GM12878 (cell line): Measurements from ENCODE around the gene MAPKAPK2. TPM values are rescaled to one million over a fixed set of nuclear protein-coding genes. Genes with fewer than 3 reads are reported as not detected.

Experiments
- ATAC-seq: fragments of 200-7000 bp; cut with Tn5 transposase; 3 replicates; pipeline ENCODE4 v1.9.1; 2020; ENCODE audit warnings: mild to moderate bottlenecking, moderate library complexity
- BruUV-seq: library from RNA; stranded (reverse); fragments of 400-500 nt; replicated peaks from 2 replicates; lab custom pipeline; 2021; lab: Mats Ljungman, UMichigan
- CTCF ChIA-PET: fragments of 300-600 bp; sonication (Branson Sonifier 250); formaldehyde crosslinking; extraction: SDS; loops from one replicate; lab custom pipeline; 2021; ENCODE audit warnings: inconsistent platforms; lab: Yijun Ruan, JAX
- POLR2A ChIA-PET: fragments of 350-600 bp; formaldehyde crosslinking; extraction: SDS; loops from one replicate; lab custom pipeline; 2021; ENCODE audit warnings: inconsistent platforms; lab: Charles Lee
- RAD21 ChIA-PET: fragments of 300-600 bp; sonication (Branson Sonifier 250); formaldehyde crosslinking; loops from one replicate; lab custom pipeline; 2023; ENCODE audit warnings: antibody characterized with exemption; ENCODE audit not compliant: unreplicated experiment; lab: Charles Lee
- SMC1A ChIA-PET: fragments of 300-600 bp; sonication (Branson Sonifier 250); formaldehyde crosslinking; loops from one replicate; lab custom pipeline; 2023; ENCODE audit not compliant: unreplicated experiment, uncharacterized antibody; lab: Charles Lee
- DNase-seq: peaks from one replicate; pipeline ENCODE4 v3.0.0-alpha.2; 2011; ENCODE audit warnings: low read depth, low spot score
- FAIRE-seq: peaks from 3 replicates; lab custom pipeline; 2011; peaks lifted over from hg19 to GRCh38; lab: Jason Lieb, UNC
- H2AFZ ChIP-seq: 2 replicates; pipeline ENCODE4 v1.6.0; 2011; ENCODE audit warnings: low read depth, low read length, control low read depth; ENCODE audit not compliant: control insufficient read depth
- H3K27ac ChIP-seq: 2 replicates; pipeline ENCODE4 v1.5.1; 2011; ENCODE audit warnings: control low read depth; ENCODE audit not compliant: control insufficient read depth, insufficient read depth
- H3K27me3 ChIP-seq, 2 experiments: replicated peaks in 1 of 2; 2 replicates each; pipeline versions ENCODE4 v1.6.0 to v1.6.1; 2011; ENCODE audit warnings: low read length in 1 of 2; ENCODE audit not compliant: control insufficient read depth in 2 of 2, insufficient read depth in 2 of 2
- H3K36me3 ChIP-seq, 2 experiments: 2 replicates each; pipeline ENCODE4 v1.5.1; 2011; ENCODE audit warnings: low read length in 1 of 2; ENCODE audit not compliant: control insufficient read depth in 2 of 2, insufficient read depth in 2 of 2
- H3K4me1 ChIP-seq: 2 replicates; pipeline ENCODE4 v1.6.1; 2011; ENCODE audit warnings: mild to moderate bottlenecking, low read length, moderate library complexity, mixed read lengths; ENCODE audit not compliant: control insufficient read depth, insufficient read depth
- H3K4me2 ChIP-seq: 2 replicates; pipeline ENCODE4 v1.6.0; 2011; ENCODE audit warnings: control low read depth; ENCODE audit not compliant: control insufficient read depth, insufficient read depth
- H3K4me3 ChIP-seq: fragments of 200-600 bp; sonication (generic); 2 replicates; pipeline ENCODE4 v1.5.1; 2016
- H3K79me2 ChIP-seq: 2 replicates; pipeline ENCODE4 v1.6.0; 2011; ENCODE audit warnings: low read length; ENCODE audit not compliant: control insufficient read depth, insufficient read depth
- H3K9ac ChIP-seq: 2 replicates; pipeline ENCODE4 v1.8.0; 2011; ENCODE audit warnings: low read length, control low read depth, mixed read lengths; ENCODE audit not compliant: control insufficient read depth, insufficient read depth
- H3K9me3 ChIP-seq: replicated peaks from 3 replicates; pipeline ENCODE4 v1.5.1; 2011; ENCODE audit warnings: mild to moderate bottlenecking, low read length; ENCODE audit not compliant: control insufficient read depth, insufficient read depth
- H4K20me1 ChIP-seq: 2 replicates; pipeline ENCODE4 v1.6.0; 2011; ENCODE audit not compliant: control insufficient read depth, insufficient read depth
- BMI1 ChIP-seq: fragments of 450-650 bp; IDR thresholded peaks from 2 replicates; pipeline ENCODE4 v1.6.1; 2016; ENCODE audit warnings: mild to moderate bottlenecking, moderate library complexity, borderline replicate concordance
- MYB ChIP-seq: fragments of 150-350 bp; IDR thresholded peaks from 2 replicates; pipeline ENCODE4 v1.6.1; 2014; ENCODE audit warnings: mild to moderate bottlenecking, low read depth, low read length, borderline replicate concordance
- NR2F1 ChIP-seq: fragments of 450-650 bp; conservative IDR thresholded peaks from 2 replicates; pipeline ENCODE4 v1.6.1; 2017; ENCODE audit warnings: mild to moderate bottlenecking
- TAF1 ChIP-seq: IDR thresholded peaks from 2 replicates; pipeline ENCODE4 v1.6.1; 2011; ENCODE audit warnings: mild to moderate bottlenecking, low read depth, low read length, borderline replicate concordance
- ZBTB33 ChIP-seq: fragments of 450-650 bp; IDR thresholded peaks from 2 replicates; pipeline ENCODE4 v1.6.1; 2017; ENCODE audit warnings: mild to moderate bottlenecking
- ZNF217 ChIP-seq: fragments of 450-650 bp; IDR thresholded peaks from 2 replicates; pipeline ENCODE4 v1.6.1; 2017; ENCODE audit warnings: antibody characterized with exemption, mild to moderate bottlenecking
- ZNF592 ChIP-seq: fragments of 450-650 bp; IDR thresholded peaks from 2 replicates; pipeline ENCODE4 v1.6.1; 2017; ENCODE audit warnings: mild to moderate bottlenecking, moderate library complexity
- ZSCAN29 ChIP-seq: fragments of 450-650 bp; IDR thresholded peaks from 2 replicates; pipeline ENCODE4 v1.6.1; 2017; ENCODE audit warnings: mild to moderate bottlenecking, moderate library complexity
- WGBS: methylation state at CpG from one replicate; pipeline ENCODE4 v1.1.6; 2016; ENCODE audit warnings: low lambda C conversion rate; ENCODE audit not compliant: insufficient replicate concordance, insufficient coverage; ENCODE audit errors: missing lambda C conversion rate; 5-methylcytosine and 5-hydroxymethylcytosine counted together
- in situ Hi-C: fragments of 300-500 bp; cut with MboI; formaldehyde crosslinking; loops from 9 replicates; pipeline ENCODE4 v1.14.3; 2018; ENCODE audit warnings: mixed read lengths
- intact Hi-C: fragments of 100-400 bp; cut with micrococcal nuclease; formaldehyde crosslinking; loops from one replicate; pipeline ENCODE4 v1.14.2; 2022; ENCODE audit not compliant: unreplicated experiment
- polyA plus RNA-seq, 11 experiments: library from polyadenylated mRNA; depleted of rRNA in 4 of 11; unstranded in 6 of 11; stranded (reverse) in 5 of 11; fragments of >200 nt; fragmentation: Nextera tagmentation in 4 of 11; fragmentation: Illumina TruSeq in 1 of 11; extraction: Ambion mirVana in 4 of 11; extraction: Trizol in 1 of 11; gene quantifications; 1 replicate in 1 of 11; 2 replicates in 10 of 11; pipeline versions ENCODE4 v1.2.1 to v1.2.3, GENCODE V29; 2011 to 2016; ENCODE audit warnings: inconsistent platforms in 2 of 11, missing spikeins in 2 of 11, low read depth in 1 of 11
- total RNA-seq, 4 experiments: library from RNA; depleted of rRNA in 3 of 4; stranded (reverse); fragments of >200 nt in 3 of 4; fragmentation: Illumina TruSeq in 1 of 4; extraction: Trizol in 1 of 4; gene quantifications; 2 replicates each; pipeline versions ENCODE4 v1.2.1 to v1.2.3, GENCODE V29; 2013 to 2021
- TF ChIP-seq, protein P1 (sequence below): fragments of 450-650 bp; IDR thresholded peaks from 2 replicates; pipeline ENCODE4 v1.6.1; 2017; ENCODE audit warnings: antibody characterized with exemption, mild to moderate bottlenecking, moderate library complexity
- TF ChIP-seq, protein P2 (sequence below): fragments of 450-650 bp; IDR thresholded peaks from 2 replicates; pipeline ENCODE4 v1.6.1; 2014; ENCODE audit warnings: mild to moderate bottlenecking
- TF ChIP-seq, protein P3 (sequence below): fragments of 450-650 bp; IDR thresholded peaks from 2 replicates; pipeline ENCODE4 v1.6.1; 2016; ENCODE audit warnings: mild to moderate bottlenecking

MAPKAPK2 gene
- total and polyA plus RNA-seq, 10 of the 15 experiments (the other 5 are each of a cell fraction or from before 2014, with no cell fraction given) = 0.72 to 92.2 (median 49.3) TPM

GRCh38 chr1:206742719-206743383 is 58.1 kb downstream of the MAPKAPK2 start:
- ChIA-PET CTCF (interaction anchor here (0.6 to 3.9 kb wide), 9 partner anchors 8 to 240 kb away, joined by 3 to 91 read pairs (median 4); partner anchors contain the start of genes IL10 and IL19), RAD21 (interaction anchor here (1.0 to 5.1 kb wide), 8 partner anchors 8 to 188 kb away, joined by 3 to 227 read pairs (median 3); partner anchors contain the start of genes IL10 and IL19), POLR2A (interaction anchor here (0.6 to 1.7 kb wide), 5 partner anchors 23 to 173 kb away, joined by 3 to 5 read pairs (median 4); partner anchors contain the start of gene IL19), SMC1A (interaction anchor here (0.7 to 5.1 kb wide), 6 partner anchors 8 to 1790 kb away, joined by 3 to 264 read pairs (median 7); partner anchors contain the start of genes IL10 and IL19)
- in situ Hi-C loops (no loop called here), intact Hi-C loops (no loop called here)
- no peaks in the 10 kb centered on the region for H3K36me3 ChIP-seq
- no peaks in the 10 kb centered on the region for H3K27me3 ChIP-seq
- FAIRE-seq = no peak
- ATAC-seq = peak; percentile 2; the same call in 1 of the 3 replicates
- H2AFZ ChIP-seq = peak overlapping the region; percentile 70
- no peaks in the 10 kb centered on the region for H3K79me2 ChIP-seq
- H4K20me1 ChIP-seq = no peaks in the 10 kb centered on the region
- peak overlapping the region; percentile 79 for H3K27ac ChIP-seq
- H3K4me3 ChIP-seq = no peak overlapping the region
- no TSS peak for BruUV-seq
- peak overlapping the region; percentile 11; the same call in 1 of the 2 replicates for H3K9ac ChIP-seq
- peaks cover 68% of the 10 kb centered on the region for H3K4me1 ChIP-seq
- no peaks in the 10 kb centered on the region for H3K9me3 ChIP-seq
- 3% methylated on average over 13 of the region's 13 CpGs for WGBS
- peak overlapping the region; percentile 39 for H3K4me2 ChIP-seq
- DNase-seq = no peak
- TF ChIP-seq, protein P1, sequence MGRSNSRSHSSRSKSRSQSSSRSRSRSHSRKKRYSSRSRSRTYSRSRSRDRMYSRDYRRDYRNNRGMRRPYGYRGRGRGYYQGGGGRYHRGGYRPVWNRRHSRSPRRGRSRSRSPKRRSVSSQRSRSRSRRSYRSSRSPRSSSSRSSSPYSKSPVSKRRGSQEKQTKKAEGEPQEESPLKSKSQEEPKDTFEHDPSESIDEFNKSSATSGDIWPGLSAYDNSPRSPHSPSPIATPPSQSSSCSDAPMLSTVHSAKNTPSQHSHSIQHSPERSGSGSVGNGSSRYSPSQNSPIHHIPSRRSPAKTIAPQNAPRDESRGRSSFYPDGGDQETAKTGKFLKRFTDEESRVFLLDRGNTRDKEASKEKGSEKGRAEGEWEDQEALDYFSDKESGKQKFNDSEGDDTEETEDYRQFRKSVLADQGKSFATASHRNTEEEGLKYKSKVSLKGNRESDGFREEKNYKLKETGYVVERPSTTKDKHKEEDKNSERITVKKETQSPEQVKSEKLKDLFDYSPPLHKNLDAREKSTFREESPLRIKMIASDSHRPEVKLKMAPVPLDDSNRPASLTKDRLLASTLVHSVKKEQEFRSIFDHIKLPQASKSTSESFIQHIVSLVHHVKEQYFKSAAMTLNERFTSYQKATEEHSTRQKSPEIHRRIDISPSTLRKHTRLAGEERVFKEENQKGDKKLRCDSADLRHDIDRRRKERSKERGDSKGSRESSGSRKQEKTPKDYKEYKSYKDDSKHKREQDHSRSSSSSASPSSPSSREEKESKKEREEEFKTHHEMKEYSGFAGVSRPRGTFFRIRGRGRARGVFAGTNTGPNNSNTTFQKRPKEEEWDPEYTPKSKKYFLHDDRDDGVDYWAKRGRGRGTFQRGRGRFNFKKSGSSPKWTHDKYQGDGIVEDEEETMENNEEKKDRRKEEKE = no peak
- TF ChIP-seq TAF1 = no peak
- TF ChIP-seq, protein P2, sequence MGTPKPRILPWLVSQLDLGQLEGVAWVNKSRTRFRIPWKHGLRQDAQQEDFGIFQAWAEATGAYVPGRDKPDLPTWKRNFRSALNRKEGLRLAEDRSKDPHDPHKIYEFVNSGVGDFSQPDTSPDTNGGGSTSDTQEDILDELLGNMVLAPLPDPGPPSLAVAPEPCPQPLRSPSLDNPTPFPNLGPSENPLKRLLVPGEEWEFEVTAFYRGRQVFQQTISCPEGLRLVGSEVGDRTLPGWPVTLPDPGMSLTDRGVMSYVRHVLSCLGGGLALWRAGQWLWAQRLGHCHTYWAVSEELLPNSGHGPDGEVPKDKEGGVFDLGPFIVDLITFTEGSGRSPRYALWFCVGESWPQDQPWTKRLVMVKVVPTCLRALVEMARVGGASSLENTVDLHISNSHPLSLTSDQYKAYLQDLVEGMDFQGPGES = no peak
- TF ChIP-seq, protein P3, sequence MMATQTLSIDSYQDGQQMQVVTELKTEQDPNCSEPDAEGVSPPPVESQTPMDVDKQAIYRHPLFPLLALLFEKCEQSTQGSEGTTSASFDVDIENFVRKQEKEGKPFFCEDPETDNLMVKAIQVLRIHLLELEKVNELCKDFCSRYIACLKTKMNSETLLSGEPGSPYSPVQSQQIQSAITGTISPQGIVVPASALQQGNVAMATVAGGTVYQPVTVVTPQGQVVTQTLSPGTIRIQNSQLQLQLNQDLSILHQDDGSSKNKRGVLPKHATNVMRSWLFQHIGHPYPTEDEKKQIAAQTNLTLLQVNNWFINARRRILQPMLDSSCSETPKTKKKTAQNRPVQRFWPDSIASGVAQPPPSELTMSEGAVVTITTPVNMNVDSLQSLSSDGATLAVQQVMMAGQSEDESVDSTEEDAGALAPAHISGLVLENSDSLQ = no peak
- TF ChIP-seq ZNF217 = no peak
- no peak for TF ChIP-seq ZSCAN29
- no peak for TF ChIP-seq MYB
- no peak for TF ChIP-seq NR2F1
- no peak for TF ChIP-seq ZNF592
- no peak for TF ChIP-seq ZBTB33
- no peak for TF ChIP-seq BMI1
